ENCODE data around the gene KRT12. TPM values are rescaled to one million over a fixed set of nuclear protein-coding genes. Genes with fewer than 3 reads are reported as not detected.

Gene KRT12
- total and polyA plus RNA-seq, 2 experiments from 2014 or later = not detected

GRCh38 chr17:40896916-40897455, 30.0 kb upstream of the KRT12 start:
- H3K9me3 ChIP-seq (ENCODE audit: low read depth) = no peaks in the 10 kb centered on the region
- no peak overlapping the region for H3K4me3 ChIP-seq
- no peaks in the 10 kb centered on the region for H3K36me3 ChIP-seq
- H3K4me1 ChIP-seq (ENCODE audit: low read depth) = no peaks in the 10 kb centered on the region
- peaks cover 21% of the 10 kb centered on the region for H3K27me3 ChIP-seq
- H3K27ac ChIP-seq = no peak overlapping the region
- no peak for DNase-seq (ENCODE audit: low read depth in 1 of 2, low spot score in 1 of 2)
- no peak for TF ChIP-seq CTCF (IDR thresholded peaks at IDR 0.05; ENCODE audit: low read depth, low read length)

GRCh38 chr17:40895106-40895730, 28.2 kb upstream of the KRT12 start:
- H3K4me1 ChIP-seq (ENCODE audit: low read depth) = no peaks in the 10 kb centered on the region
- no peaks in the 10 kb centered on the region for H3K9me3 ChIP-seq (ENCODE audit: low read depth)
- peaks cover 16% of the 10 kb centered on the region for H3K27me3 ChIP-seq
- no peak for DNase-seq (ENCODE audit: low read depth in 1 of 2, low spot score in 1 of 2)
- H3K4me3 ChIP-seq = no peak overlapping the region
- TF ChIP-seq CTCF (IDR thresholded peaks at IDR 0.05; ENCODE audit: low read depth, low read length) = no peak
- H3K36me3 ChIP-seq = no peaks in the 10 kb centered on the region
- no peak overlapping the region for H3K27ac ChIP-seq

- H3K4me1 ChIP-seq (ENCODE audit: low read depth) = peaks cover 4% of the 10 kb centered on the region
- no peaks in the 10 kb centered on the region for H3K9me3 ChIP-seq (ENCODE audit: low read depth)
- no peak for TF ChIP-seq CTCF (IDR thresholded peaks at IDR 0.05; ENCODE audit: low read depth, low read length)
- peaks cover 8% of the 10 kb centered on the region for H3K27me3 ChIP-seq
- H3K27ac ChIP-seq = no peak overlapping the region
- no peaks in the 10 kb centered on the region for H3K36me3 ChIP-seq
- H3K4me3 ChIP-seq = no peak overlapping the region
- DNase-seq (ENCODE audit: low read depth in 1 of 2, low spot score in 1 of 2) = no peak
Observed at GRCh38 chr17:40888196-40888720, 21.2 kb upstream of the KRT12 start.

GRCh38 chr17:40886090-40886489, 19.1 kb upstream of the KRT12 start:
- Histone ChIP-seq H3K27ac (no peak overlapping the region), H3K4me1 (ENCODE audit: low read depth) (peaks cover 4% of the 10 kb centered on the region), H3K36me3 (no peaks in the 10 kb centered on the region), H3K9me3 (ENCODE audit: low read depth) (no peaks in the 10 kb centered on the region), H3K27me3 (peaks cover 11% of the 10 kb centered on the region), H3K4me3 (no peak overlapping the region)
- peak in 1 of 2 donors; percentile 4 for DNase-seq (ENCODE audit: low read depth in 1 of 2, low spot score in 1 of 2)
- no peak for TF ChIP-seq CTCF (IDR thresholded peaks at IDR 0.05; ENCODE audit: low read depth, low read length)

- no peak within 1 kb of the TSS for H3K4me3 ChIP-seq
- no peak for DNase-seq (ENCODE audit: low read depth in 1 of 2, low spot score in 1 of 2)
- H3K4me1 ChIP-seq (ENCODE audit: low read depth) = peaks cover 4% of the 10 kb centered on the region
- peak; percentile 3 for TF ChIP-seq CTCF (IDR thresholded peaks at IDR 0.05; ENCODE audit: low read depth, low read length)
- no peaks in the 10 kb centered on the region for H3K9me3 ChIP-seq (ENCODE audit: low read depth)
- no peak within 1 kb of the TSS for H3K27ac ChIP-seq
- peaks cover 6% of the 10 kb centered on the region for H3K27me3 ChIP-seq
- H3K36me3 ChIP-seq = no peaks in the 10 kb centered on the region
Observed at GRCh38 chr17:40884708-40885512, 17.9 kb upstream of the KRT12 start, which contains the start of gene KRT20. TSS of gene KRT20 (minus strand) at chr17:40885242. CDS start at chr17:40885185, 57 bp downstream.
